Common myeloid progenitor, CD34-positive (primary cell): ENCODE results near the gene INTS7.
A peak's percentile ranks its signal among the peaks of the same experiment; 100 is the strongest.
"Not testable (repeated sequence)": the region's sequence is repeated elsewhere in the genome, so short reads cannot be mapped to it uniquely, and the experiment has no call there.

Source experiments
- CTCF ChIA-PET: fragments of 350-600 bp; sonication (Branson Sonifier 250); formaldehyde crosslinking; loops from one replicate; lab custom pipeline; 2021; ENCODE audit warnings: antibody characterized with exemption; lab: Charles Lee
- POLR2A ChIA-PET: fragments of 350-600 bp; sonication (Branson Sonifier 250); formaldehyde crosslinking; loops from one replicate; lab custom pipeline; 2021; ENCODE audit warnings: antibody characterized with exemption; lab: Charles Lee
- DNase-seq, 3 donors: peaks; one replicate each; pipeline versions ENCODE4 v3.0.0 to v3.0.0-alpha.2; 2013
- H3K27ac ChIP-seq, 2 experiments: 1 replicate in 1 of 2; 2 replicates in 1 of 2; pipeline ENCODE4 v1.7.0; 2013; ENCODE audit warnings: inconsistent platforms in 2 of 2, low read length in 2 of 2, mild to moderate bottlenecking in 2 of 2, low read depth in 1 of 2, moderate library complexity in 1 of 2; ENCODE audit not compliant: severe bottlenecking in 2 of 2, insufficient read depth in 1 of 2, poor library complexity in 1 of 2
- H3K27me3 ChIP-seq, 5 experiments: replicated peaks in 2 of 5; 1 replicate in 3 of 5; 2 replicates in 2 of 5; pipeline versions ENCODE4 v1.6.1 to v1.7.0; 2013; ENCODE audit warnings: low read length in 4 of 5, mild to moderate bottlenecking in 2 of 5, moderate library complexity in 2 of 5, inconsistent platforms in 1 of 5; ENCODE audit not compliant: insufficient read depth in 5 of 5, control insufficient read depth in 4 of 5
- H3K36me3 ChIP-seq, 4 experiments: 1 replicate in 2 of 4; 2 replicates in 2 of 4; pipeline versions ENCODE4 v1.6.1 to v1.7.0; 2013; ENCODE audit warnings: low read length in 3 of 4, control low read depth in 1 of 4, mild to moderate bottlenecking in 1 of 4; ENCODE audit not compliant: control insufficient read depth in 4 of 4, insufficient read depth in 4 of 4
- H3K4me1 ChIP-seq, 4 experiments: 1 replicate in 3 of 4; 2 replicates in 1 of 4; pipeline versions ENCODE4 v1.6.1 to v1.7.1; 2013; ENCODE audit warnings: low read length in 3 of 4, mild to moderate bottlenecking in 3 of 4, control low read depth in 1 of 4, inconsistent platforms in 1 of 4, moderate library complexity in 1 of 4; ENCODE audit not compliant: control insufficient read depth in 4 of 4, insufficient read depth in 4 of 4; ENCODE audit errors: control extremely low read depth in 1 of 4
- H3K4me3 ChIP-seq, 7 experiments: 1 replicate in 4 of 7; 2 replicates in 3 of 7; pipeline versions ENCODE4 v1.5.1 to v1.7.0; 2013; ENCODE audit warnings: mild to moderate bottlenecking in 7 of 7, low read length in 6 of 7, moderate library complexity in 6 of 7, inconsistent platforms in 2 of 7, low read depth in 2 of 7, control low read depth in 1 of 7; ENCODE audit not compliant: insufficient read depth in 4 of 7, control insufficient read depth in 1 of 7; ENCODE audit errors: extremely low read depth in 1 of 7
- H3K9me3 ChIP-seq, 5 experiments: 1 replicate in 4 of 5; 2 replicates in 1 of 5; pipeline versions ENCODE4 v1.6.1 to v1.7.1; 2013; ENCODE audit warnings: low read length in 4 of 5, mild to moderate bottlenecking in 2 of 5, inconsistent platforms in 1 of 5, low read depth in 1 of 5, moderate library complexity in 1 of 5; ENCODE audit not compliant: control insufficient read depth in 4 of 5, insufficient read depth in 2 of 5; ENCODE audit errors: control extremely low read depth in 1 of 5
- WGBS: methylation state at CpG from one replicate; pipeline ENCODE4 v1.1.5; 2013; ENCODE audit not compliant: insufficient coverage; 5-methylcytosine and 5-hydroxymethylcytosine counted together

The INTS7 gene

DNA sequence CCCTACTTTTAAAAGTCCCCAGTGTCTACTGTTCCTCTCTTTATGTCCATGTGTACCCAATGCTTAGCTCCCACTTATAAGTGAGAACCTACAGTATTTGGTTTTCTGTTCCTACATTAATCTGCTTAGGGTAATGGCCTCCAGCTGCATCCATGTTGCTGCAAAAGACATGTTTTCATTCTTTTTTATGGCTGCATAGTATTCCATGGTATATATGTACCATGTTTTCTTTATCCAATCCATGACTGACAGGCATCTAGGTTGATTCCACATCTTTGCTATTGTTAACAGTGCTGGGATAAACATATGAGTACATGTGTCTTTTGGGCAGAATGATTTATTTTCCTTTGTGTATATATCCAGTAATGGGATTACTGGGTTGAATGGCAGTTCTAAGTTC lies 12.4 kb downstream of the INTS7 start:
- H3K4me3 ChIP-seq, DNase-seq, POLR2A ChIA-PET, H3K27ac ChIP-seq, H3K27me3 ChIP-seq, H3K9me3 ChIP-seq, H3K4me1 ChIP-seq: not testable (repeated sequence)
- H3K36me3 ChIP-seq = peaks cover 5 to 28% (median 16%) of the 10 kb centered on the region in 4 experiments
- CTCF ChIA-PET = interaction anchor here (1.7 to 2.6 kb wide), 2 partner anchors 10 to 12 kb away, joined by 4 to 12 read pairs; partner anchors contain the start of genes DTL and INTS7

DNA sequence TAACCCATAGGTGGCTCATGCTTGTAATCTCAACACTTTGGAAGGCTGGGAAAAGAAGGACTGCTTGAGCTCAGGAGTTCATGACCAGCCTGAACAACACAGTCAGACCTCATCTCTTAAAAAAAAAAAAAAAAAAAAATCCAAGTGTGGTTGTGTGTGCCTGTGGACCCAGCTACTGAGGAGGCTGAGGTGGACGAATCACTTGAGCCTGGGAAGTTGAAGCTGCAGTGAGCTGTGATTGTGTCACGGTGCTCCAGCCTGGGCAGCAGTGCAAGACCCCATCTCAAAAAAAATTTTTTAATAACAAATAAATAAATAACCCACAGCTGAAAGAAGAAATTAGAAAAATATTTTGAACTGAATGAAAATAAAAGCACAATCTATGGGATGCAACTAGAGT lies 13.8 kb downstream of the INTS7 start:
- H3K27ac ChIP-seq = no peak overlapping the region
- no peak for DNase-seq
- H3K27me3 ChIP-seq = no peaks in the 10 kb centered on the region
- no peaks in the 10 kb centered on the region for H3K4me1 ChIP-seq
- peaks cover 5 to 30% (median 20%) of the 10 kb centered on the region in 4 experiments for H3K36me3 ChIP-seq
- peaks cover 2 to 7% (median 4%) of the 10 kb centered on the region in 5 experiments for H3K9me3 ChIP-seq
- H3K4me3 ChIP-seq = no peak overlapping the region
- ChIA-PET CTCF (interaction anchor here (0.6 kb wide), 2 partner anchors 26 to 650 kb away, joined by 3 to 5 read pairs; no protein-coding TSS in a partner anchor), POLR2A (no interaction called here)
- WGBS = no CpG with 5 or more reads among the region's 2 CpGs

GRCh38 chr1:212020975-212021374 lies 14.4 kb downstream of the INTS7 start:
- ChIA-PET CTCF (interaction anchor here (0.6 kb wide), 1 partner anchor 25 kb away, joined by 3 read pairs; no protein-coding TSS in a partner anchor), POLR2A (no interaction called here)
- H3K4me3 ChIP-seq = no peak overlapping the region
- peaks cover 5 to 32% (median 20%) of the 10 kb centered on the region in 4 experiments for H3K36me3 ChIP-seq
- H3K9me3 ChIP-seq = peaks cover 2 to 7% (median 4%) of the 10 kb centered on the region in 5 experiments
- DNase-seq = no peak
- WGBS = 100% methylated on average over 1 of the region's 2 CpGs
- H3K4me1 ChIP-seq = no peaks in the 10 kb centered on the region
- H3K27ac ChIP-seq = no peak overlapping the region
- H3K27me3 ChIP-seq = no peaks in the 10 kb centered on the region

DNA sequence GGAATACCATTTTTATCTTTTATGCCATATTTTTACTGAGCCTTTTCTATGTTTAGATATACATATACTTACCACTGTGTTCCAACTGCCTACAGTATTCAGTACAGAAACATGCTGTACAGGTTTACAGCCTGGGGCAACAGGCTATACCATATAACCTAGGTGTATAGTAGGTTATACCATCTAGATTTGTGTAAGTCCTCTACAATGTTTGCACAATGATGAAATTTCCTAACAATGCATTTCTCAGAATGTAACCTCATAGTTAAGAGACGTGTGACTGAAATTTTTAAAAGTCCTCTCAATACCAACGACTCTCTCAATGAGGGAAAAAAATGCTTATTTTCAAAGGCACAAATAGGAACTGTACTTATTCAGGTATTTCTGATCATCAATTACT lies 21.7 kb downstream of the INTS7 start:
- H3K9me3 ChIP-seq = no peaks in the 10 kb centered on the region
- no peak for DNase-seq
- no CpG with 5 or more reads among the region's 2 CpGs for WGBS
- H3K4me3 ChIP-seq = no peak overlapping the region
- peaks cover 0 to 4% (median 1%) of the 10 kb centered on the region in 4 experiments for H3K4me1 ChIP-seq
- H3K27ac ChIP-seq = no peak overlapping the region
- CTCF ChIA-PET = interaction anchor here (0.7 to 2.6 kb wide), 8 partner anchors 10 to 353 kb away, joined by 3 to 20 read pairs (median 5); partner anchors contain the start of genes DTL and INTS7
- H3K36me3 ChIP-seq = peaks cover 0 to 30% (median 14%) of the 10 kb centered on the region in 4 experiments
- H3K27me3 ChIP-seq = no peaks in the 10 kb centered on the region
- POLR2A ChIA-PET = no interaction called here

DNA sequence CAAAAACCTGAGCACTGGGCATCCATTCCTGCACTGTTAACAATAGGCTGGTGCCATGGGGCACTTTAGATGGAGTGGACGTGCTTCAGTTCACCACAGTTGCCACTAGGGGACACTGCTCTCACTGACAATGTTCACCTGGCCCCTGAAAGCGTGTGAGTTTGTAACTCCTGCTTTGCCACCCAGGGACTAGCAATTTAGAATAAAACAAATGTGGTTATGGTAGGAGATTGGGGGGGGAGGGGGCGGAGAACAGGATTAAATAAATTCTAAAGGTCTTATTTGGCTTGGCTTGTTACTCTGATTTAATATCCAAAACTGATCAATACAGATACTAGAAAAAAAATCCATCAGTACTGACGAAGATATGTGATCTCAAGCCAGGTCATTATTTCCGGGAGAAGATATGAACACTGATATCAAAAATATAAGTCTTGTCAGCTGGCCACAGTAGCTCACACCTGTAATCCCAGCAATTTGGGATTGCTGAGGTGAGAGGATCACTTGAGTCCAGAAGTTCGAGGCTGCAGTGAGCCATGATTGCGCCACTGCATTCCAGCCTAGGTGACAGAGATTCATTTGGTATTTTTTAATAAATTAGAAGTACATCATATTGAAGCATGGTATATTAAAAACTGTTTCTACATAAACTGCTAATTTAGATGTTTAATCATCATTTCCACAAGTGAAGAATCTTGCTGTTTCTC lies 23.2 kb downstream of the INTS7 start:
- no peaks in the 10 kb centered on the region for H3K27me3 ChIP-seq

DNA sequence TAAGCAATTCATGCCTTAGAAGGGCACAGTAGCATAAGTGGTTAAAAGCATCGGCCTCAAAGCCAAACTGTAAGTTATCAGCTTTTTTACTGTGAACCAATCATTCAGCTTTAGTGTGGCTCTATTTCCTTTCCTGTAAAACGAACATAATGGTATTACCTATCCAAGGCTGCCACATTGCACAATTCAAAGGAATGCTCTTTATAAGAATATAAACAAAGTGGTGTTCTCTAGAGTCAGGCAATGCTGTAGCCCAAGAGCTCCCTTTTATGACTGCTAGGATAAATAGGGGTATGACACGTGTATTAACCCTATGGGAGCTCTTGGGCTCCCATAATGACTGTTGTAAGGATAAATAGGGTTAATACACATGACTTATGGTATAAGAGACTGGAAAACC lies 25.4 kb downstream of the INTS7 start:
- CTCF ChIA-PET = interaction anchor here (0.6 to 2.1 kb wide), 11 partner anchors 9 to 1002 kb away, joined by 3 to 24 read pairs (median 3); partner anchors contain the start of genes DTL and INTS7
- Histone ChIP-seq H3K4me1 (peaks cover 0 to 4% (median 1%) of the 10 kb centered on the region in 4 experiments), H3K27ac (no peak overlapping the region), H3K27me3 (no peaks in the 10 kb centered on the region), H3K9me3 (no peaks in the 10 kb centered on the region), H3K36me3 (peaks cover 8 to 43% (median 24%) of the 10 kb centered on the region in 4 experiments), H3K4me3 (no peak overlapping the region)
- POLR2A ChIA-PET = interaction anchor here (0.7 kb wide), 1 partner anchor 15 kb away, joined by 3 read pairs; no protein-coding TSS in a partner anchor
- no peak for DNase-seq
- WGBS = 93% methylated on average over 2 of the region's 3 CpGs

More for the DNA sequence above, 23.2 kb downstream of the INTS7 start:
- DNase-seq = peak; percentile 65 to 76 (median 71)
- Histone ChIP-seq H3K9me3 (no peaks in the 10 kb centered on the region), H3K4me3 (no peak overlapping the region), H3K4me1 (peaks cover 0 to 4% (median 1%) of the 10 kb centered on the region in 4 experiments), H3K27ac (no peak overlapping the region), H3K36me3 (peaks cover 5 to 35% (median 21%) of the 10 kb centered on the region in 4 experiments)
- 69% methylated on average over 5 of the region's 7 CpGs for WGBS
- ChIA-PET CTCF (interaction anchor here (0.9 to 2.6 kb wide), 13 partner anchors 10 to 444 kb away, joined by 3 to 20 read pairs (median 4); partner anchors contain the start of genes DTL and INTS7), POLR2A (no interaction called here)
